Brain pericyte (primary cell): ENCODE data around the gene ZNF200.

Source experiments
- DNase-seq: peaks from one replicate; pipeline ENCODE4 v3.0.0-alpha.2; 2012; ENCODE audit warnings: low read depth, low spot score

Gene ZNF200

GRCh38 chr16:3179651-3180050 lies 55.3 kb downstream of the ZNF200 start:
- no peak for DNase-seq

- no peak for DNase-seq
Measured at GRCh38 chr16:3175157-3176093, 59.5 kb downstream of the ZNF200 start.

- DNase-seq = no peak
Measured at GRCh38 chr16:3174618-3175148, 60.3 kb downstream of the ZNF200 start.

- no peak for DNase-seq
Measured at GRCh38 chr16:3173892-3174617, 60.9 kb downstream of the ZNF200 start.
